Endothelial cell (in vitro differentiated cells): Measurements from ENCODE around the gene FAM222A. TPM values are rescaled to one million over a fixed set of nuclear protein-coding genes. Genes with fewer than 3 reads are reported as not detected.

Experiments used
- DNase-seq: peaks from one replicate; pipeline ENCODE4 v3.0.0; 2021; ENCODE audit warnings: low spot score
- H3K27ac Mint-ChIP-seq: one replicate; pipeline ENCODE4 v1.8.0; 2021; ENCODE audit warnings: mixed read lengths, inconsistent platforms; ENCODE audit not compliant: unreplicated experiment
- H3K27me3 Mint-ChIP-seq: one replicate; pipeline ENCODE4 v1.8.0; 2021; ENCODE audit warnings: mild to moderate bottlenecking, moderate library complexity, mixed read lengths, inconsistent platforms; ENCODE audit not compliant: unreplicated experiment
- H3K36me3 Mint-ChIP-seq: one replicate; pipeline ENCODE4 v1.8.0; 2021; ENCODE audit warnings: mild to moderate bottlenecking, low read depth, mixed read lengths, inconsistent platforms; ENCODE audit not compliant: unreplicated experiment
- H3K4me1 Mint-ChIP-seq: one replicate; pipeline ENCODE4 v1.8.0; 2021; ENCODE audit warnings: mild to moderate bottlenecking, mixed read lengths, inconsistent platforms; ENCODE audit not compliant: unreplicated experiment
- H3K4me3 Mint-ChIP-seq: one replicate; pipeline ENCODE4 v1.8.0; 2021; ENCODE audit warnings: mild to moderate bottlenecking, mixed read lengths, inconsistent platforms; ENCODE audit not compliant: unreplicated experiment
- H3K9me3 Mint-ChIP-seq: one replicate; pipeline ENCODE4 v1.8.0; 2021; ENCODE audit warnings: mixed read lengths, inconsistent platforms; ENCODE audit not compliant: unreplicated experiment
- total RNA-seq: library from RNA; stranded (reverse); fragmentation: NEBNext Ultra II Directional; extraction: Animal tissue kit (Norgen Biotek cat#: 25700); gene quantifications from one replicate; pipeline ENCODE4 v1.2.1, GENCODE V29; 2021; ENCODE audit not compliant: unreplicated experiment
- TF ChIP-seq, protein P1 (sequence below): fragments of 200-600 bp; sonication (generic); IDR thresholded peaks from one replicate; pipeline ENCODE4 v1.5.0; 2021; ENCODE audit warnings: antibody characterized with exemption; ENCODE audit not compliant: unreplicated experiment

FAM222A gene
- total RNA-seq, 1 donor from 2014 or later = 14.2 TPM

DNA sequence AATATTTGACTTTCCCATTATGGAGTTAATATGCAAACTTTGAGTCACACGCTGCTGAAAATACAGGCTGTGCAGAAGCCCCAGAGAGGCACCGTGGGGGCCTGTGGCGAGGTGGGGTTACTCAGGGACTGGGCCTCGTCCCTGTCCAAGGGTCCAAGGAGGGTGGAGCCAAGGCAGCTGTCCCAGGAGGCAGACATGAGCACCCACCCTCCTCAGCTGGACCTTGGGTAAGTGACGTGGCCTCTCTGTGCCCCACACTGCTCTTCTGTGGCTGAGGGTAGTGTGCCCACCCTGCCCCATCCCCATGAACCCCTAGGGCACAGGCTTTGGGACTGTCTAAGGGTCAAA lies 39.4 kb downstream of the FAM222A start:
- no peak for DNase-seq
- Mint-ChIP-seq H3K4me1 (peaks cover 56% of the 10 kb centered on the region), H3K36me3 (peaks cover 25% of the 10 kb centered on the region), H3K9me3 (no peaks in the 10 kb centered on the region), H3K27ac (no peak overlapping the region), H3K27me3 (no peaks in the 10 kb centered on the region), H3K4me3 (no peak overlapping the region)
- TF ChIP-seq, protein P1, sequence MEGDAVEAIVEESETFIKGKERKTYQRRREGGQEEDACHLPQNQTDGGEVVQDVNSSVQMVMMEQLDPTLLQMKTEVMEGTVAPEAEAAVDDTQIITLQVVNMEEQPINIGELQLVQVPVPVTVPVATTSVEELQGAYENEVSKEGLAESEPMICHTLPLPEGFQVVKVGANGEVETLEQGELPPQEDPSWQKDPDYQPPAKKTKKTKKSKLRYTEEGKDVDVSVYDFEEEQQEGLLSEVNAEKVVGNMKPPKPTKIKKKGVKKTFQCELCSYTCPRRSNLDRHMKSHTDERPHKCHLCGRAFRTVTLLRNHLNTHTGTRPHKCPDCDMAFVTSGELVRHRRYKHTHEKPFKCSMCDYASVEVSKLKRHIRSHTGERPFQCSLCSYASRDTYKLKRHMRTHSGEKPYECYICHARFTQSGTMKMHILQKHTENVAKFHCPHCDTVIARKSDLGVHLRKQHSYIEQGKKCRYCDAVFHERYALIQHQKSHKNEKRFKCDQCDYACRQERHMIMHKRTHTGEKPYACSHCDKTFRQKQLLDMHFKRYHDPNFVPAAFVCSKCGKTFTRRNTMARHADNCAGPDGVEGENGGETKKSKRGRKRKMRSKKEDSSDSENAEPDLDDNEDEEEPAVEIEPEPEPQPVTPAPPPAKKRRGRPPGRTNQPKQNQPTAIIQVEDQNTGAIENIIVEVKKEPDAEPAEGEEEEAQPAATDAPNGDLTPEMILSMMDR = no peak

DNA sequence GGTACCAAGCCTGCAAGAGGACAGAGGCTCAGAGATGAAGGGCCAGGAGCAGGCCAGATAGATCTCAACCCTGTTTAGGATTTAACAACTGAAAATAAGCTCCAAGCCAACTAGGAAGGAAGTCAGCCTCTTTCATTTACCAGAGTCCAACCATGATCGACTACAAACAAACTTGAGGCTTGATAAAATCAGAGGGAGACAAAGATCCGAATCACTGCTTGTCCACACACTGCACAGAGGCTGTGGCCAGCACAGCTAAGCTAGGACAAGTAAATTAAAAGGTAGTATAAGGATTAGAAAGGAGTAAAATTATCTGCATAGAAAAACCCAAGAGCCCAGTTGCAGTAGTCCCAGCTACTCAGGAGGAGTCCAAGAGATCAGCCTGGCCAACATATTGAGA lies 40.3 kb downstream of the FAM222A start:
- DNase-seq = no peak
- H3K4me1 Mint-ChIP-seq = peaks cover 50% of the 10 kb centered on the region
- no peak overlapping the region for H3K4me3 Mint-ChIP-seq
- no peaks in the 10 kb centered on the region for H3K9me3 Mint-ChIP-seq
- TF ChIP-seq, protein P1 = no peak
- H3K27ac Mint-ChIP-seq = peak overlapping the region; percentile 13
- H3K27me3 Mint-ChIP-seq = no peaks in the 10 kb centered on the region
- H3K36me3 Mint-ChIP-seq = peaks cover 25% of the 10 kb centered on the region

DNA sequence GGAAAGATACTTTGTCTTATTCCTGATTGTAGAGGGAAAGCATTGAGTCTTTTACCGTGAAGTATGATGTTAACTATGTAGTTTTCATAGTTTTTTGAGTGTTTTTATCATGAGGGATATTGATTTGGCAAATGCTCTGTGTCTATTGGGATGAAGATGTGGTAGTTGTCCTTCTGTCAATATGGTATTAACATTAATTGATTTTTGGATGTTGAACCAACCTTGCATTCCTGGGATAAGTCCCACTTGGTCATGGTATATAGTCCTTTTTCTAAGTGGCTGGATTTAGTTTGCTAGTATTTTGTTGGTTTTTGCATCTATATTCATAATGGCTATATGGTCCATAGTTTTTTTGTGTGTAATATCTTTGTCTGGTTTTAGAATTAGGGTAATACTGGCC lies 42.8 kb downstream of the FAM222A start:
- DNase-seq = no peak
- H3K36me3 Mint-ChIP-seq = peaks cover 25% of the 10 kb centered on the region
- H3K9me3 Mint-ChIP-seq = no peaks in the 10 kb centered on the region
- TF ChIP-seq, protein P1 = no peak
- peaks cover 36% of the 10 kb centered on the region for H3K4me1 Mint-ChIP-seq
- peaks cover 2% of the 10 kb centered on the region for H3K27me3 Mint-ChIP-seq
- no peak overlapping the region for H3K4me3 Mint-ChIP-seq
- H3K27ac Mint-ChIP-seq = no peak overlapping the region

DNA sequence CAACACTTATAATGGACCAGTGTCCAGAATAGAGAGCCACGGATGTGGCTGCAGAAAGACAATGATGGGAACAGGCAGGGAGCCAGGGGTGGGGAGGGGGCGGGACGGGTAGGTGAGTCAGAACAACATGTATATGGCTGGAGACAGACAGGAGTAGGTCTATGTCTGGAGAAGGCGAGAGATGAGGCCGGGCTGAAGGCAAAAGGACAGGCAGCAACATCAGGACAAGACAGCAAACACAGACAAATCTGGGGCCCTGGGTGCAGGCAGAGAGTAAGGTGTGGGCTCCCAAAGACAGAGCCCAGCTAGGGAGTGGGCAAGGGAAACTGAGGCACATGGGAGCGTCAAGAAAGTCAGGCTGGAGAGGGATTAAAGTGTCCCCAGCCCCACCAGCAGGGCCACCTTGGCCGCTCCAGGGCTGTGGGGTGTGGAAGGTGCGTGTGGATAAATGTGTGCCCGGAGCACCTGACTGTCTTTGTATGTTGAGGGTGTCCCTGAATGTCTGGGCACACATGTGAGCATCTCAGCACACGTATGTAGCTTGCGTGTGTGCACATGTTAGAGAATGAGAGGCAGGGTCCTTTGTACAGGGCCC lies 44.1 kb downstream of the FAM222A start:
- Mint-ChIP-seq H3K4me1 (peaks cover 23% of the 10 kb centered on the region), H3K4me3 (peak overlapping the region; percentile 45), H3K27ac (no peak overlapping the region), H3K27me3 (peaks cover 4% of the 10 kb centered on the region), H3K9me3 (no peaks in the 10 kb centered on the region), H3K36me3 (peaks cover 32% of the 10 kb centered on the region)
- DNase-seq = no peak
- TF ChIP-seq, protein P1 = no peak

DNA sequence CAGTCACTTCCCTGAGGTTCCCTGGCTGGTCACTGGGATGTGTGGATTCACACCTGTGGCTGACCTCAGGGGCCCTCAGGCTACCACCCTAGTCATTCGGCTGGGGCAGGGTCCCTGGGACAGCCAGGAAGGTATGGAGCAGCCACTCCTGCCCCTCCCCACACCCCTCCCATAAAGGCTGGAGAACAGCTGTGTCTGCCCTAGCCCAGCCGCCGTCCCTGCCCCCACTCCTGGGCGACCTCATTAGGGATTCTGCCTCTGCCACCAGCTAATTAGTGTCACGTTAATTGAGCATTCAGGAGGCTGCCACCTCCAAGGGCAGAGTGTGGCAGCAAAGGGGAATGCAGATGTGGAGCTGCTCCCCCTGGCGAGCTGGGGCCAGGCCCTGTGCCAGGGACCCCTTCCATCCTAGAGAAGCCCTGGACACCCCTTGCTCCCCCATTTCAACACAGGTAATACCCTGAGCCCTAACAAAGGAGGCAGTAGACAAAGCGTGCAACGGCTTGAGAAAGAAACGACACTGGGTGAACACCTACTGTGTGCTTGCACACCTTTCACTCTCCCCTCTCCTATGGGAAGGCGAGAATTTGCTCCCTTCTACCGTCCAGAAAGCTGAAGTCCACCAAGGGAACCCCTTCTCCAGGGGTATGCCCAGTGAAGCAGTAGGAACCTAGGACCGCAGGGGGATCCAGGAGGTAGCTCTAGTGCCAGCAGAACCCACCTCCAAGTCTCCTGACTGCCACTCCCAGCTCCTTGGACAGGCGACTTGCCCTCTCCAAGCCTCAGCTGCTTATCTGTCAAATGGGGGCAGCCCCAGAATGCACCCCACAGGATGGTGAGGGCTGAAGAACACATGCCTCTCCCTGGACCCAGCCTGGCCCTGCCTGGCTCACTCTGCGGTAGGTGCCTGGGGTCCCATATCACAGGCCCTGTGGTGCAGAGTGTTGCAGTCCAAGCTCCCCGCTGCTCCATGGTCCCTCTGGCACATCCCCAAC lies 45.1 kb downstream of the FAM222A start:
- no peak overlapping the region for H3K4me3 Mint-ChIP-seq
- H3K27me3 Mint-ChIP-seq = peaks cover 4% of the 10 kb centered on the region
- no peaks in the 10 kb centered on the region for H3K9me3 Mint-ChIP-seq
- no peak for DNase-seq
- TF ChIP-seq, protein P1 = no peak
- H3K4me1 Mint-ChIP-seq = peaks cover 14% of the 10 kb centered on the region
- no peak overlapping the region for H3K27ac Mint-ChIP-seq
- H3K36me3 Mint-ChIP-seq = peaks cover 36% of the 10 kb centered on the region
